T47D (cell line): ENCODE measurements around the gene KCNIP4.

ENCODE experiments used
- DNase-seq, 2 experiments: peaks; one replicate each; pipeline versions ENCODE4 v3.0.0 to v3.0.0-alpha.2; 2011 to 2012; ENCODE audit warnings: low read depth in 1 of 2, low spot score in 1 of 2
- JUND ChIP-seq: IDR thresholded peaks from 2 replicates; pipeline ENCODE4 v1.6.1; 2012; ENCODE audit warnings: low read depth
- in situ Hi-C: cut with HindIII; loops from 2 replicates; pipeline ENCODE4 v1.10.0; 2016; ENCODE audit warnings: low sequenced_read_pairs, low pct_unique_long_range_greater_than_20kb

KCNIP4 gene

GRCh38 chr4:20922962-20923361 is 1025.6 kb downstream of the KCNIP4 start:
- DNase-seq = no peak
- no peak for TF ChIP-seq JUND
- in situ Hi-C loops = no loop called here

- no peak for DNase-seq
- TF ChIP-seq JUND = no peak
- in situ Hi-C loops = no loop called here
Observed at GRCh38 chr4:20916106-20916505, 1032.5 kb downstream of the KCNIP4 start.

GRCh38 chr4:20904966-20905365 is 1043.6 kb downstream of the KCNIP4 start:
- TF ChIP-seq JUND = no peak
- in situ Hi-C loops = no loop called here

GRCh38 chr4:20901851-20902250 is 1046.7 kb downstream of the KCNIP4 start:
- no peak for TF ChIP-seq JUND
- in situ Hi-C loops = no loop called here
- DNase-seq = no peak

More at GRCh38 chr4:20904966-20905365, 1043.6 kb downstream of the KCNIP4 start:
- no peak for DNase-seq

GRCh38 chr4:20899591-20899990 is 1049.0 kb downstream of the KCNIP4 start:
- DNase-seq = no peak
- TF ChIP-seq JUND = no peak
- in situ Hi-C loops = no loop called here

- TF ChIP-seq JUND = no peak
- in situ Hi-C loops = no loop called here
- DNase-seq = no peak
Observed at GRCh38 chr4:20895988-20896387, 1052.6 kb downstream of the KCNIP4 start.

GRCh38 chr4:20895208-20895607 is 1053.4 kb downstream of the KCNIP4 start:
- in situ Hi-C loops = no loop called here
- no peak for TF ChIP-seq JUND
- DNase-seq = no peak

- no peak for DNase-seq
- in situ Hi-C loops = no loop called here
- TF ChIP-seq JUND = no peak
Observed at GRCh38 chr4:20890761-20891160, 1057.8 kb downstream of the KCNIP4 start.

GRCh38 chr4:20889901-20890300 is 1058.7 kb downstream of the KCNIP4 start:
- in situ Hi-C loops = no loop called here
- TF ChIP-seq JUND = no peak
- peak in 1 of 2 experiments; percentile 9 for DNase-seq

GRCh38 chr4:20883677-20884076 is 1064.9 kb downstream of the KCNIP4 start:
- in situ Hi-C loops = no loop called here

GRCh38 chr4:20883231-20883630 is 1065.3 kb downstream of the KCNIP4 start:
- no peak for DNase-seq
- no peak for TF ChIP-seq JUND
- in situ Hi-C loops = no loop called here

More at GRCh38 chr4:20883677-20884076, 1064.9 kb downstream of the KCNIP4 start:
- TF ChIP-seq JUND = no peak
- DNase-seq = no peak

GRCh38 chr4:20882500-20882899 is 1066.1 kb downstream of the KCNIP4 start:
- TF ChIP-seq JUND = no peak
- in situ Hi-C loops = no loop called here
- DNase-seq = no peak

- no peak for DNase-seq
- TF ChIP-seq JUND = no peak
- in situ Hi-C loops = no loop called here
Observed at GRCh38 chr4:20881658-20882057, 1066.9 kb downstream of the KCNIP4 start.

GRCh38 chr4:20878806-20879205 is 1069.8 kb downstream of the KCNIP4 start:
- TF ChIP-seq JUND = no peak
- in situ Hi-C loops = no loop called here
- DNase-seq = no peak
